GM12864 (cell line): Measurements from ENCODE around the gene ZNF211.

ENCODE experiments used
- DNase-seq: peaks from one replicate; pipeline ENCODE4 v3.0.0-alpha.2; 2011; ENCODE audit warnings: low read depth
- H3K4me3 ChIP-seq: 2 replicates; pipeline ENCODE4 v1.5.1; 2011; ENCODE audit warnings: mild to moderate bottlenecking, low read depth, low read length, control low read depth
- TF ChIP-seq, protein P1 (sequence below): IDR thresholded peaks from 2 replicates; pipeline ENCODE4 v1.5.1; 2011; ENCODE audit warnings: low read depth, mild to moderate bottlenecking, moderate library complexity, low read length, control low read depth, inconsistent platforms; ENCODE audit errors: missing control alignments

ZNF211 gene

DNA sequence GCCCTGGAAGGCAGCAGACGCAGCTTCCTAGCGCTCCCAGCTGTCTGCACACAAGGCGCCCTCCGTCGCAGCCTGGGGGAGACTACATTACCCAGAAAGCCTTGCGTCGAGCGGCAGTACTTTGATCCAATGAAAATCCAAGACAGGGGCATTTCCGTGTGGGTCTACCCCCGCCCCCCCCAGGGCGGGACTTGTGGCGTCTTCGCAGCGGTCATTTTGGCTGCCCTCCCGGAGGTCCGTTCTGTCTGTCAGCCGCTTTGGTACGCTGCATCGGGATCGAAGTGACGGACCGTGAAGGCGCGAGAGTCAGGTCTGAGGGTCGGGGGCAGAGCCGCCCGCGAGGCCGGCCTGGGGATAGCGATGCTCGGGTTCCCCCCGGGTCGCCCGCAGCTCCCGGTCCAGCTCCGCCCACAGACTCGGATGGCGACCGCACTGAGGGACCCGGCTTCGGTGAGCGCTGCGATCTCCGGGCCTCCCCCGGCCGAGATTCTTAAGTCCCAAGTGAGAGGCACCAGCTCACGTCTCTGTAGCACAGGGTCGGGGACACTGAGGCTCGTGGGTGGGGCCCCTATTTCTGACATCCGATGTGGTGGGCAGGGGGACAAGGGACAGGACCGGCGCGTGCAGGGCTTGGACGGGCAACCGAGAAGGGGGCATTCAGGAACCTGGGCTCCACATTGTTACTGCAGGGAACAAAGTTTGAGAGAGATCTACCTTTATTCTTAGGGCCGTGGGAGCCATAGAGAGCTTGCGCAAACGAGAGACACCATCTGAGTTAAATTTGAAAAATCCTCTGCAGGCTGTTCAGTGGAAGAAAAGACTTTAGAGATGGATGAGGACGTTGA is at the start of gene ZNF211:
Gene ZNF211, plus strand, starts transcription at position 182 of the 845 bp plus-strand sequence. Its CDS starts 179 bp downstream, at position 361.
- TF ChIP-seq, protein P1, sequence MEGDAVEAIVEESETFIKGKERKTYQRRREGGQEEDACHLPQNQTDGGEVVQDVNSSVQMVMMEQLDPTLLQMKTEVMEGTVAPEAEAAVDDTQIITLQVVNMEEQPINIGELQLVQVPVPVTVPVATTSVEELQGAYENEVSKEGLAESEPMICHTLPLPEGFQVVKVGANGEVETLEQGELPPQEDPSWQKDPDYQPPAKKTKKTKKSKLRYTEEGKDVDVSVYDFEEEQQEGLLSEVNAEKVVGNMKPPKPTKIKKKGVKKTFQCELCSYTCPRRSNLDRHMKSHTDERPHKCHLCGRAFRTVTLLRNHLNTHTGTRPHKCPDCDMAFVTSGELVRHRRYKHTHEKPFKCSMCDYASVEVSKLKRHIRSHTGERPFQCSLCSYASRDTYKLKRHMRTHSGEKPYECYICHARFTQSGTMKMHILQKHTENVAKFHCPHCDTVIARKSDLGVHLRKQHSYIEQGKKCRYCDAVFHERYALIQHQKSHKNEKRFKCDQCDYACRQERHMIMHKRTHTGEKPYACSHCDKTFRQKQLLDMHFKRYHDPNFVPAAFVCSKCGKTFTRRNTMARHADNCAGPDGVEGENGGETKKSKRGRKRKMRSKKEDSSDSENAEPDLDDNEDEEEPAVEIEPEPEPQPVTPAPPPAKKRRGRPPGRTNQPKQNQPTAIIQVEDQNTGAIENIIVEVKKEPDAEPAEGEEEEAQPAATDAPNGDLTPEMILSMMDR: no peak
- DNase-seq: peak; percentile 86

DNA sequence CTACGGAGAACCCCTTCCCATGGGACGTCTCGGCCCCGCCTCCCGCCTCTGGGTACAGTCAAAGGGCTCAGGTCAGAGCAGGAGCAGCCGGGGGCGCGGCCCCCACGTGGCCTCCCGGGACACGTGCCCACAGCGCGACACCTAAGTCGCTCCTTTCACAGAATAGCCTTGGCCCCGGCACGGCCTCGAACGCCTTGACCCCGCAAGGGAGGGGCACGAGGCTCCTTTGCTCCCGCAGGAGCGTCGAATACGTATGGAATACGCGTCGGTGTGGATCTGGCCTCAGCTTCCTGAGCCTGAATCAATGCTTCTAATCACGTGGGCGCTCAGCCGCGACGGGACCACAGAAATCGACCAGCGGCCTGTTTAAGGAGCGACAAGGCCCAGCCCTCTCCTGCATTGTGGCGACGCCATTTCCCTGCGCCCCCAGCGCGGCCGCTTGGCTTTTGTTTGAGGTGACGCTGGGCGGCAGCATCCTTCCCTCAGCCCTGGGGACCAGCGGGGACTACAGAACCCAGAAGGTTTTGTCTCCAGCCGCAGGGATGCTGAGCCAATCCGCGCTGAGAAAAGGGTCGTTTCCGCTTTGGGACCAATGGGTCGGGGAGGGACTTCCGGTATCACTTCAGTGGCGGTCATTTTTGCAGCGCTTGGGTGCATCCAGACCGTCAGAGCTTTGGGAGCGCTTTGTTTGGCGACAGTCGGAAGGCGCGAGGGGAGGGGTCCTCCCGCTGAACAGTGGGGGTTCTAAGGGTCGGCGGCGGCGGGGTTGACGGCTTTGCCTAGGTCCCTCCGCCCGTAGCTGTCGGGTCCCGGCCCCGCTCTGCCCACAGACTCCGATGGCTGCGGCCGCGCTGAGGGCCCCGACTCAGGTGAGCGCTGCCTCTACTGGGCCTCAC is 49.2 kb upstream of the ZNF211 start, which contains the start of gene ZIK1:
Gene ZIK1, plus strand, starts transcription at position 625 of the 896 bp plus-strand sequence. Its CDS starts 212 bp downstream, at position 837.
- TF ChIP-seq, protein P1: no peak
- DNase-seq: peak; percentile 87
- peak within 1 kb of the TSS; percentile 57 for H3K4me3 ChIP-seq

More for the DNA sequence above, at the start of gene ZNF211:
- peak within 1 kb of the TSS; percentile 60 for H3K4me3 ChIP-seq

DNA sequence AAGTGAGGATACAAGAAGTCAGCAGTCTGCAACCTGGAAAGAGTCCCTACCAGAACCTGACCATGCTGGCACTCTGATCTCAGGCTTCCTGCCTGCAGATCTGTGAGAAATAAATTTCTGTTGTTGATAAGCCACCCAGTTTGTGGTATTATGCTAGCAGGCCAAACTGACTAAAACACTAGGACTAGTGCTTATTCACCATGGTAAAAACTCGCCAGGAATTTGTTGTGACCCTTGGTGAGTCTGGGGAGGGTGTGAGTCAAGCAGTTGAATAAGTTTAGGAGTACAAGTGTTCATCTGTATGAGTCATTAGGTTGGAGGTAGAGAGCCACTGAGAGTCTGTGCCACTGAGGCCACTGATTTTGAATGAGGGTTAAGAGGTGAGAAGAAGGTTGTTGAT is 45.4 kb upstream of the ZNF211 start:
- TF ChIP-seq, protein P1: no peak
- no peak overlapping the region for H3K4me3 ChIP-seq
- no peak for DNase-seq

DNA sequence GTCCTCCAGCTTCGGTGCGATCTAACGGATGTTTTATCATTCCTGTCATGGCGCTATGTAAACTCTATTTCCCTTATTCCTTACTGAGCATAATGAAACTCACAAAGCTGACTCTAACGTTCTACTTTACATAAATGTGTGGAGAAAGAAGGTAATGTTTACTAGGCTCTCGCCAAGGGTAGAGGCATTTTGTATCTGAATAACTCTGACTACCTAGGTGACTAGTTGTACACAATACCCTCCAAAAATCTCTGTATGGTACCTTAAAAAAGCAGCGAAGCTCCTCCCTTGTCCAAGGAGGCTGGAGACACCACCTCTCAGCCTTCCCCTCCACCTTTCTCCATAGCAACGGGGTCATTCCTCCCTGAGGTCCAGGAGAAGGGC is 33.6 kb upstream of the ZNF211 start:
- TF ChIP-seq, protein P1: no peak
- DNase-seq: no peak
- H3K4me3 ChIP-seq: peak overlapping the region; percentile 90

DNA sequence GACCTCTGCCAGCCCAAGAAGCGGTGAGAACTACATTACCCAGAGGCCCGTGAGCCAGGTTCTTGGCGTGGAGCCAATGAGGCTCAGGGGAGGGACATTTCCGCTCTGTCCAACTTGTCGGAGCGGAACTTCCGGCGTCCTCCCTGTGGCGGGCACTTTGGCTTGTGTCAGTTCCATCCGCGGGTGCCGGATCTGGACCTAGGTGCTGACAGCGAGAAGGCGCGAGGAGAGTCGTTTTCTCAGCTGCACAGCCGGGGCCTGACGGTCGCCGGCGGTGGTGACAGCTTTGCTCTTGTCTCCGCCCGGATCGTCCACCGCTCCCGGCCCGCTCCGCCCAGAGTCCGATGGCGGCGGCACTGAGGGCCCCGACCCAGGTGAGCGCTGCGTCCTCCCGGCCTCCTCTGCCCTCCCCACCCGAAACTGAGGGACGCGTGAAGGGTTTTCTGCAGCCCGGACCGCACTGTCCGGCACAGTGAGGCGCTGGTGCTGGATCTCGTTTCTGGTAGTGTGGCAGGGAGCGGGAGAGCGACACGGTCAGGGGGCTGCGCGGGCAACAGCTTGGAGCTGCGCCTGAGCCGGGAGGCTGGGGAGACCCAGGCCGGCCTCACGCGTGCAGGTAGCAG is 33.1 kb upstream of the ZNF211 start, which contains the start of gene ZNF530:
Gene ZNF530, plus strand, starts transcription at position 125 of the 623 bp plus-strand sequence. CDS start 4,461 bp downstream, outside the sequence.
- peak within 1 kb of the TSS; percentile 90 for H3K4me3 ChIP-seq
- TF ChIP-seq, protein P1: no peak
- DNase-seq: peak; percentile 81

DNA sequence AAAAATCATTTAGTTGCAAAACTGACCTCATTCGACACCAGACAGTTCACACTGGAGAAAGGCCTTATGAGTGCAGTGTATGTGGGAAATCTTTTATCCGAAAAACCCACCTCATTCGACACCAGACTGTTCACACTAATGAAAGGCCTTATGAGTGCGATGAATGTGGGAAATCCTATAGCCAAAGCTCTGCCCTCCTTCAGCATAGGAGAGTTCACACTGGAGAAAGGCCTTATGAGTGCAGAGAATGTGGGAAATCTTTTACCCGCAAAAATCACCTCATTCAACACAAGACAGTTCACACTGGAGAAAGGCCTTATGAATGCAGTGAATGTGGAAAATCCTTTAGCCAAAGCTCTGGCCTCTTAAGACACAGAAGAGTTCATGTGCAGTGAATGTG is 26.0 kb upstream of the ZNF211 start:
- TF ChIP-seq, protein P1: no peak
- no peak for DNase-seq
- H3K4me3 ChIP-seq: no peak overlapping the region
